Caco-2 (cell line): ENCODE measurements around the gene MACROD2. TPM values are rescaled to one million over a fixed set of nuclear protein-coding genes. Genes with fewer than 3 reads are reported as not detected.

Source experiments
- BruUV-seq: library from RNA; stranded (reverse); fragments of 400-500 nt; replicated peaks from 2 replicates; lab custom pipeline; 2021; lab: Mats Ljungman, UMichigan
- CTCF ChIA-PET: fragments of 300-600 bp; sonication (Branson Sonifier 250); formaldehyde crosslinking; loops from one replicate; lab custom pipeline; 2022; ENCODE audit warnings: antibody characterized with exemption; lab: Charles Lee
- POLR2A ChIA-PET: fragments of 300-600 bp; sonication (Branson Sonifier 250); formaldehyde crosslinking; loops from one replicate; lab custom pipeline; 2022; ENCODE audit warnings: antibody characterized with exemption; lab: Charles Lee
- DNase-seq, 2 experiments: peaks; one replicate each; pipeline versions ENCODE4 v3.0.0 to v3.0.0-alpha.2; 2020 to 2022
- H3K27me3 ChIP-seq: replicated peaks from 2 replicates; pipeline ENCODE4 v1.6.0; 2011; ENCODE audit warnings: low read length; ENCODE audit not compliant: control insufficient read depth, insufficient read depth
- H3K36me3 ChIP-seq: 2 replicates; pipeline ENCODE4 v1.5.1; 2011; ENCODE audit warnings: low read length; ENCODE audit not compliant: control insufficient read depth, insufficient read depth
- H3K4me1 ChIP-seq: fragments of 250-450 bp; sonication (Bioruptor Pico); 2 replicates; pipeline ENCODE4 v1.5.1; 2020; ENCODE audit warnings: mild to moderate bottlenecking
- H3K4me3 ChIP-seq: 2 replicates; pipeline ENCODE4 v1.5.1; 2011; ENCODE audit warnings: low read depth, mild to moderate bottlenecking, control low read depth, low read length
- H3K9me3 ChIP-seq: fragments of 250-450 bp; sonication (Bioruptor Pico); 2 replicates; pipeline ENCODE4 v1.5.1; 2020; ENCODE audit warnings: mild to moderate bottlenecking, moderate library complexity
- H3K27ac Mint-ChIP-seq: one replicate; pipeline ENCODE4 v1.8.0; 2022; ENCODE audit warnings: mixed read lengths; ENCODE audit not compliant: unreplicated experiment
- H3K27me3 Mint-ChIP-seq: one replicate; pipeline ENCODE4 v1.8.0; 2022; ENCODE audit warnings: mixed read lengths; ENCODE audit not compliant: insufficient read depth, unreplicated experiment
- H3K36me3 Mint-ChIP-seq: one replicate; pipeline ENCODE4 v1.8.0; 2022; ENCODE audit warnings: mild to moderate bottlenecking, mixed read lengths; ENCODE audit not compliant: insufficient read depth, unreplicated experiment
- H3K4me1 Mint-ChIP-seq: one replicate; pipeline ENCODE4 v1.8.0; 2022; ENCODE audit warnings: low read depth, mixed read lengths; ENCODE audit not compliant: unreplicated experiment
- H3K4me3 Mint-ChIP-seq: one replicate; pipeline ENCODE4 v1.8.0; 2022; ENCODE audit warnings: mild to moderate bottlenecking, moderate library complexity, mixed read lengths; ENCODE audit not compliant: unreplicated experiment
- H3K9me3 Mint-ChIP-seq: one replicate; pipeline ENCODE4 v1.8.0; 2022; ENCODE audit warnings: mixed read lengths; ENCODE audit not compliant: unreplicated experiment
- CTCF ChIP-seq, 2 experiments: fragments of 200-600 bp in 1 of 2; IDR thresholded peaks; 1 replicate in 1 of 2; 2 replicates in 1 of 2; pipeline versions ENCODE4 v1.5.1 to v1.8.0; 2011 to 2022; ENCODE audit warnings: antibody characterized with exemption in 1 of 2, control low read depth in 1 of 2, inconsistent platforms in 1 of 2, low read depth in 1 of 2, low read length in 1 of 2, mild to moderate bottlenecking in 1 of 2, moderate library complexity in 1 of 2; ENCODE audit not compliant: insufficient read depth in 1 of 2, severe bottlenecking in 1 of 2, unreplicated experiment in 1 of 2
- intact Hi-C: fragments of 100-400 bp; cut with micrococcal nuclease; formaldehyde crosslinking; loops from one replicate; pipeline ENCODE4 v1.10.0; 2022; ENCODE audit not compliant: unreplicated experiment
- total RNA-seq: library from RNA; stranded (reverse); gene quantifications from 2 replicates; pipeline ENCODE4 v1.2.3, GENCODE V29; 2022

The MACROD2 gene
- total RNA-seq, 1 experiment from 2014 or later: 6.4 TPM

GRCh38 chr20:15895560-15896084 is 1900.3 kb downstream of the MACROD2 start:
- Mint-ChIP-seq H3K27ac (no peak overlapping the region), H3K27me3 (peaks cover 3% of the 10 kb centered on the region), H3K4me1 (no peaks in the 10 kb centered on the region), H3K9me3 (no peaks in the 10 kb centered on the region), H3K36me3 (no peaks in the 10 kb centered on the region), H3K4me3 (no peak overlapping the region)
- Histone ChIP-seq H3K27me3 (no peaks in the 10 kb centered on the region; the same call in 1 of the 2 replicates), H3K4me1 (no peaks in the 10 kb centered on the region), H3K4me3 (no peak overlapping the region), H3K36me3 (no peaks in the 10 kb centered on the region), H3K9me3 (no peaks in the 10 kb centered on the region)
- no TSS peak for BruUV-seq
- ChIA-PET CTCF (no interaction called here), POLR2A (no interaction called here)
- TF ChIP-seq CTCF (IDR thresholded peaks at IDR 0.05; ENCODE audit: insufficient read depth in 1 of 2, low read depth in 1 of 2, low read length in 1 of 2, severe bottlenecking in 1 of 2, unreplicated experiment in 1 of 2): no peak
- DNase-seq: no peak
- intact Hi-C loops: no loop called here

- no peaks in the 10 kb centered on the region for H3K4me1 ChIP-seq
- H3K27ac Mint-ChIP-seq: no peak overlapping the region
- no peaks in the 10 kb centered on the region for H3K9me3 ChIP-seq
- no peaks in the 10 kb centered on the region for H3K4me1 Mint-ChIP-seq
- CTCF ChIA-PET: no interaction called here
- DNase-seq: no peak
- intact Hi-C loops: no loop called here
- no TSS peak for BruUV-seq
- TF ChIP-seq CTCF (IDR thresholded peaks at IDR 0.05; ENCODE audit: insufficient read depth in 1 of 2, low read depth in 1 of 2, low read length in 1 of 2, severe bottlenecking in 1 of 2, unreplicated experiment in 1 of 2): no peak
- H3K36me3 Mint-ChIP-seq: no peaks in the 10 kb centered on the region
- no peaks in the 10 kb centered on the region for H3K27me3 Mint-ChIP-seq
- H3K27me3 ChIP-seq: no peaks in the 10 kb centered on the region
- H3K4me3 Mint-ChIP-seq: no peak overlapping the region
- POLR2A ChIA-PET: no interaction called here
- H3K9me3 Mint-ChIP-seq: no peaks in the 10 kb centered on the region
- no peak overlapping the region for H3K4me3 ChIP-seq
- no peaks in the 10 kb centered on the region for H3K36me3 ChIP-seq
Measured at GRCh38 chr20:15899967-15900366, 1904.7 kb downstream of the MACROD2 start.

GRCh38 chr20:15900443-15900842 is 1905.1 kb downstream of the MACROD2 start:
- no peak overlapping the region for H3K4me3 ChIP-seq
- no peak for DNase-seq
- Mint-ChIP-seq H3K27ac (no peak overlapping the region), H3K4me3 (no peak overlapping the region), H3K36me3 (no peaks in the 10 kb centered on the region), H3K27me3 (no peaks in the 10 kb centered on the region), H3K9me3 (no peaks in the 10 kb centered on the region), H3K4me1 (no peaks in the 10 kb centered on the region)
- BruUV-seq: no TSS peak
- no peaks in the 10 kb centered on the region for H3K9me3 ChIP-seq
- CTCF ChIA-PET: no interaction called here
- POLR2A ChIA-PET: no interaction called here
- H3K27me3 ChIP-seq: no peaks in the 10 kb centered on the region
- intact Hi-C loops: no loop called here
- no peak for TF ChIP-seq CTCF (IDR thresholded peaks at IDR 0.05; ENCODE audit: insufficient read depth in 1 of 2, low read depth in 1 of 2, low read length in 1 of 2, severe bottlenecking in 1 of 2, unreplicated experiment in 1 of 2)
- no peaks in the 10 kb centered on the region for H3K36me3 ChIP-seq
- no peaks in the 10 kb centered on the region for H3K4me1 ChIP-seq
